Mesodermal cell (in vitro differentiated cells): ENCODE measurements around the gene MGMT.

Experiments
- H3K27ac ChIP-seq: 2 replicates; pipeline ENCODE4 v1.7.0; 2013; ENCODE audit warnings: mild to moderate bottlenecking, low read depth, low read length, moderate library complexity; ENCODE audit not compliant: severe bottlenecking
- H3K36me3 ChIP-seq: 2 replicates; pipeline ENCODE4 v1.7.1; 2013; ENCODE audit warnings: mild to moderate bottlenecking, low read length, moderate library complexity; ENCODE audit not compliant: control insufficient read depth, insufficient read depth
- H3K4me1 ChIP-seq: one replicate; pipeline ENCODE4 v1.7.1; 2013; ENCODE audit warnings: mild to moderate bottlenecking, low read length; ENCODE audit not compliant: insufficient read depth, control insufficient read depth, poor library complexity, severe bottlenecking
- H3K4me3 ChIP-seq: 2 replicates; pipeline ENCODE4 v1.7.0; 2013; ENCODE audit warnings: low read length, control low read depth, mild to moderate bottlenecking; ENCODE audit not compliant: insufficient read depth, poor library complexity, severe bottlenecking; ENCODE audit errors: extremely low read depth
- H3K9me3 ChIP-seq: 2 replicates; pipeline ENCODE4 v1.7.1; 2013; ENCODE audit warnings: mild to moderate bottlenecking, low read length, moderate library complexity; ENCODE audit not compliant: control insufficient read depth
- WGBS, 2 experiments: methylation state at CpG; one replicate each; pipeline ENCODE4 v1.1.5; 2013; ENCODE audit warnings: missing lambda C conversion rate in 2 of 2; ENCODE audit not compliant: insufficient coverage in 2 of 2; 5-methylcytosine and 5-hydroxymethylcytosine counted together

Gene MGMT

DNA sequence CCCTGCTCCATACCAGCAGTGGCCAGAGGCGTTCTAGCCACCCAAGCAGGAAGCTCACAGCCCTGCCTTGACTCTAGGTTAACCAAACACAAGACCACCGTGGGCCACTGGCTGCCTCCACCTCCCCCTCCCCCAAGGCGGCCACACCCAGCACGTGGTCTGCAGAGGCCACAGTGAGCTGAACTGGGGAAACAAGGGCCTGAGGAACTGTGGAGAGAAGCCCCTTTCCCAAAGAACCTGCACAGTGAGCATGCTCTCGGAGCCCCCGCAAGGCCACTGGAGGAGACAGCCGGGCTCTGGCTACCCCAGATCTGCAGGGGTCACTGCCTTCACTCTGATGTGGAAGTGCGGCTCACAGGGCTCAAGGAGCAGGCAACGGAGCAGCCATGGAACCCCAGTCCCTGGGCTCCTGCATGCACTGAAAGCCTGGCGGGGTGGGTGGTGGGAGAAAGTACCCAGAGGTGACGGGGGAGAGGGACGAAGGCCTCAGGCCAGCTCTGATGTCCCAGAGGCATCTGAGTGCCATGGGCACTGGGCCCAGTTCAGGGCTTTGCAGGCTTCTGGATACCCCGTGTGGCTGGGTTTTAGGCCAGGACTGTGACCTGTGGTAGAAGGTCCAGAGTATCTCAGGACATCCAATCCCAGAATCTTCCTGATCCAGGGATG is 307.8 kb downstream of the MGMT start:
- H3K36me3 ChIP-seq: no peaks in the 10 kb centered on the region
- no peak overlapping the region for H3K4me3 ChIP-seq
- no peak overlapping the region for H3K27ac ChIP-seq
- no peaks in the 10 kb centered on the region for H3K4me1 ChIP-seq
- 96 to 97% methylated on average over 10 of the region's 13 CpGs for WGBS, 2 experiments
- H3K9me3 ChIP-seq: no peaks in the 10 kb centered on the region

- no peaks in the 10 kb centered on the region for H3K9me3 ChIP-seq
- no peaks in the 10 kb centered on the region for H3K4me1 ChIP-seq
- no peak overlapping the region for H3K27ac ChIP-seq
- WGBS, 2 experiments: 72 to 91% methylated on average over 8 of the region's 9 CpGs
- no peak overlapping the region for H3K4me3 ChIP-seq
- no peaks in the 10 kb centered on the region for H3K36me3 ChIP-seq
Measured at GRCh38 chr10:129775681-129776080, 308.6 kb downstream of the MGMT start.

DNA sequence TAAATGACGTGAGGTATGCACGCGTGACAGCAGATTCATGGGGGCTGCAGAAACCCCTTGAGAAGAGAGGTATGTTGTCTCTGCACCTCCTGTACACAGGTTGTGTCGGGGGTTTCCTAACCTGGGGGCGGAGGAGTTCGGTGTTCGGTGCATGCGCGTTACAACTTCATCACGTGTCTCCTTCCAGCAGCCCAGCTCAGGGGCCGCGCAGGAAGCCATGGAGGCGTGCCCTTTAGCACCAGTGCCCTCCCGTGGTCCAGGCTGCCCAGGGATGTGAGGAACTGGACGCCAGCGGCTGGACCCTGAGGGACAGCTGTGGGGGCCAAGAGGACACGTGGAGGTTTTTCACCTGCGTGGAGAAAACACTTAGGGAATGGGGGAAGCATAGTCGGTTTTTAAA is 310.6 kb downstream of the MGMT start:
- H3K27ac ChIP-seq: no peak overlapping the region
- 91 to 92% methylated on average over 18 to 19 of the region's 19 CpGs for WGBS, 2 experiments
- no peak overlapping the region for H3K4me3 ChIP-seq
- no peaks in the 10 kb centered on the region for H3K36me3 ChIP-seq
- H3K4me1 ChIP-seq: no peaks in the 10 kb centered on the region
- H3K9me3 ChIP-seq: no peaks in the 10 kb centered on the region

- H3K36me3 ChIP-seq: no peaks in the 10 kb centered on the region
- H3K27ac ChIP-seq: no peak overlapping the region
- 92 to 96% methylated on average over 11 to 13 of the region's 13 CpGs for WGBS, 2 experiments
- H3K4me3 ChIP-seq: no peak overlapping the region
- no peaks in the 10 kb centered on the region for H3K9me3 ChIP-seq
- no peaks in the 10 kb centered on the region for H3K4me1 ChIP-seq
Measured at GRCh38 chr10:129778571-129778970, 311.5 kb downstream of the MGMT start.

DNA sequence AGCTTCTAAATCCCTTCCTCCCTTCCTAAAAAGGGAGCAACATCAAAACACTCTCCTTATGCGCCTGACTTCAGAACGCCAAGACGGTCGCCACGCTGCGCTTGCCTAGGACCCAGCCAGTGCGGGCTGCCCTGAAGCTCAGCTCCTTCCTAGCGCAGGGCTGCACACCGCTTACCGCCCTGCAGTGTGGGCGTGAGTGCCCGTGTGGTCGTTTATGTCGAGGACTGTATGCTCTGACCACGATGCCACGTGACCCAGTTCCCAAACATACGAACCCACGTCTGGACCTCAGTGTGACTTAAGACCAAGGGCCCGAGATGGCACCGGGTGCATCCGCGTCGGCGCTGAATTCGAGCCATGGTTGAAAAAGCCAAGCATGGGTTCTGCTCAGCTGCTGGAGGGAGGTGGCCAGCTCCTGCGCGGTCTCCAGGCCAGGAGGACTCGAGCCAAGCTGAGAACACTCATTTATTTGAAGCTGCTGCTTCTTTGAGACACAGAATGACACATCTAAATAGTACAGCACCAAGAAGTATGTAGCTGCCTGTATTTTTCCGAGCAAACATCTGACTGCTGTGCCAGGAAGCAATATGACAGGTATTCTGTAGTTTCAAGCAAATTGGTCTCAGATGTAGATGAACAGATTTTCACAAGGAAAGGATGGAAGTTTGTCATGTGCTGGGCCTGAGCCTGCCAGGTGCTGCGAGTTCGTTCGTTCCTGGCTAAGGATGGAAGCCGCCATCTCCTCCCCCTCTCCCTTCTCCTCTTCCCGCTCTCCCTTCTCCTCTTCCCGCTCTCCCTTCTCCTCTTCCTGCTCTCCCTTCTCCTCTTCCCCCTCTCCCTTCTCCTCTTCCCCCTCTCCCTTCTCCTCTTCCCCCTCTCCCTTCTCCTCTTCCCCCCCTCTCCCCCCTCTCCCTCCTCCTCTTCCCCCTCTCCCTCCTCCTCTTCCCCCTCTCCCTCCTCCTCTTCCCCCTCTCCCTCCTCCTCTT is 312.4 kb downstream of the MGMT start:
- H3K4me1 ChIP-seq: no peaks in the 10 kb centered on the region
- 90 to 91% methylated on average over 24 to 32 of the region's 35 CpGs for WGBS, 2 experiments
- no peak overlapping the region for H3K27ac ChIP-seq
- H3K36me3 ChIP-seq: no peaks in the 10 kb centered on the region
- no peaks in the 10 kb centered on the region for H3K9me3 ChIP-seq
- H3K4me3 ChIP-seq: no peak overlapping the region

DNA sequence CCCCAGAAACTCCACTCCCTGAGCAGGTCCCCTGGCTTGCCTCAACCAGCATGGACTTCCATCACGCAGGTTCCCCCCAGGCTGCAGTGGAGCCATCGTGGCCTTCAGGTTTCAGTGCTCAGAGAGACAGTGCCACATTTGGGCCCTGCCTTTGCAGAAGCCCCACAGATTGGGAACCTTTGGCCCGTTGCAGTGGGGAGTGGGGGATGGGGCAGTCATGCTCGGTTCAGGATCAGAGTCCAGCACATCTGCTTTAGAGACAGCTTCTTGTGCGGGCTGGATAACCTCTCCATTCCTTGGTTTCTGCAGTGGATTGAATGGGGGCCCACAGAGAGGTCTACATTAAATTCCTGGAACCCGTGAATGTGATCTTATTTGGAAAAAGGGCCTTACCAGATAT is 313.2 kb downstream of the MGMT start:
- WGBS, 2 experiments: 93 to 100% methylated on average over 3 to 5 of the region's 6 CpGs
- no peaks in the 10 kb centered on the region for H3K9me3 ChIP-seq
- H3K36me3 ChIP-seq: no peaks in the 10 kb centered on the region
- no peak overlapping the region for H3K4me3 ChIP-seq
- no peak overlapping the region for H3K27ac ChIP-seq
- no peaks in the 10 kb centered on the region for H3K4me1 ChIP-seq

DNA sequence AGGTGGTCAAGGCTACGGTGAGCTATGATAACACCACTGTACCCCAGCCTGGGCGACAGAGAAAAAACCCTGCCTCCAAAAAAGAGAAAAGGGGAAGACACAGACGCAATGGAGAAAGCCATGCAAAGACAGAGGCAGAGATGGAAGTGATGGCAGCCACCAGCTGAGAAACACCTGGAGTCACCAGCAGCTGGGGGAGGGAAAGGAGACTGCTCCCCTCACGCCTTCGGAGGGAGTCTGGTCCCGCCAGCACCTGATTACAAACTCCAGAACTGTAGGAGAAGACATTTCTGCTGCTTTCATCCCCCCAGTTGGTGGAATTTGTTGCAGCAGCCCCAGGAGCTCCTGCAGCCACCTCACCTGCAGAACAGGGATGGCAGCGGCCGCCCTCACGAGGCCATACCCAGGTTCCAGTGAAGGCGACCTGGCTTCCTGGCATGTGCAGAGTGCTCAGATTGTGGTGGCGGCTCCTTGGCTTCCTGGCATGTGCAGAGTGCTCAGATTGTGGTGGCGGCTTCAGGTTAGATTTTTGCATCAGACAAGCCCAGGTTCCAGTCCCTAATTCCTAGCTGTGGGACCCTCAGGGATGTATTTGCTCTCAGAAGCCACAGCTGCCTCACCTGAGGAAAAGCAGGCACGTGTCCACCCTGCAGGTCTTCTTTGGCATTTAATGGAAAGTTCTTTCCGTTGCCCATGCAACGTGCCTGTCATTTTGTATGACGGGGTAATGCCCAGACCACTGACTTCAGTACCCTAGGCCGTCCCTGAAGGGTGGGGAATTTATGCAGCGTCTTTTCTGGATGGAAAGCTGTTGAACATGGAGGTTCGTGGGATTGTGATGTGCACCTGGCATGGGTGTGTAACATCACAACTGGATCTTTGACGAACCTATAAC is 314.1 kb downstream of the MGMT start:
- 87 to 90% methylated on average over 18 to 20 of the region's 20 CpGs for WGBS, 2 experiments
- no peaks in the 10 kb centered on the region for H3K4me1 ChIP-seq

DNA sequence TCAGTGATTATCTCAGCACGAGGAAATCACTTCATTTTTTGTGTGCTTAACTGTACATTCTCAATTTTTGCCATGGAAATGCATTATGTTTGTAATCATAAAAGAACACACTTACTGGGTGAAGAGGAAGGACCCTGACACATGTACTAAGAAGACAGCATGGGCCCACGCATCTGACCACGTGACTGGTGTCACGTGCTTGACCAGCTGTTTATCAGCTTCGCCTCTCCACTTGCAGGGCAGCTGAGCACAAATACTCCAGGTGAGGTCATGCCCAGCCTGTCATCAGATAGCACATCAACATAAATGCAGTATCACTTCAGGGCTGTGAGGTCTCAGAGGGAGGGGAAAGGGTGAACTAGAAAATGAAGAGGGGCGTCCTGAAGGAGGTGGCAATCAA is 317.2 kb downstream of the MGMT start:
- Histone ChIP-seq H3K4me3 (no peak overlapping the region), H3K36me3 (no peaks in the 10 kb centered on the region), H3K4me1 (no peaks in the 10 kb centered on the region), H3K27ac (no peak overlapping the region), H3K9me3 (peaks cover 3% of the 10 kb centered on the region)
- 76 to 91% methylated on average over 4 to 5 of the region's 6 CpGs for WGBS, 2 experiments

More for the DNA sequence above, 314.1 kb downstream of the MGMT start:
- H3K27ac ChIP-seq: no peak overlapping the region
- no peaks in the 10 kb centered on the region for H3K9me3 ChIP-seq
- no peaks in the 10 kb centered on the region for H3K36me3 ChIP-seq
- no peak overlapping the region for H3K4me3 ChIP-seq

DNA sequence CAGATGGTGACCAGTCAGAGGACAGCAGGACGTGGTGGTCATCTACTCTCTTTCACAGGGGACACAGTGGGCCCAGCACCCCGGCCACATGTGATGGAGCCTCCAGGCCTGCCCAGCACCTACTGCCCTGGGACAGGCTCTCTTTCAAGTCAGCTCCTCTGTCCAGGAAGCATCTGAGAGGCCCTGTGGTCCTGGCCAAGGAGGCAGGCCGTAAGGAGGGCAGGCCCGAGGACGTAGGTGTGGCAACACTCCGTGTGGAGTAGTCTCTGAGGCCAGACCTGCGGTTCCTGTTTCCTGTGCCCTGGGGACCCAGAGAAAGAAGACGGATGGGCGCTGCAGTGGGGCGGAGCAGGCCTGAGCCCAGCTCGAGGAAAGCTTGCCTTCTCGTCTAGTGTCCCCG is 317.9 kb downstream of the MGMT start:
- no peak overlapping the region for H3K4me3 ChIP-seq
- H3K4me1 ChIP-seq: no peaks in the 10 kb centered on the region
- no peak overlapping the region for H3K27ac ChIP-seq
- H3K36me3 ChIP-seq: no peaks in the 10 kb centered on the region
- H3K9me3 ChIP-seq: peaks cover 3% of the 10 kb centered on the region
- 82 to 87% methylated on average over 11 to 13 of the region's 13 CpGs for WGBS, 2 experiments

DNA sequence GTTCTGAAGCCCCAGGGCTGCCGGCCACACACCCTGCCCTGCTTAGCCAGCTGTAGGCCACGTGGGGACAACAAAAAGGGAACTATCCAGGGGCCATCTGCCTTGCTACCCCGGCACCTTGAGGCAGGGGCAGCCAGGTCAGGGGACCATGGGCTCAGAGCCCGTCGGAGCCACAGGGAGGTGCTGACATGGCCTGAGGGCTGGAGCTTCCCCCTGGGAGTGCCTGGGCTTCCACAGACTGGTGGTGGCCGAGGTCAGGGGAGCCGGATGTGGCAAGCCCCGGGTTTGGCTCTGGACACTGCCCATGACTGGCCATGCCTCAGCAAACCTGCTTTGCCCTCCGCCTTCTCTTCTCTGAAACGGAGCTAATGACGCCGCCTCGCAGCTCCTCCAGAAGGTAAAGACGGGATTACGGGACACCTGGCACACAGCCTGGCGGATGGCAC is 318.5 kb downstream of the MGMT start:
- no peak overlapping the region for H3K27ac ChIP-seq
- WGBS, 2 experiments: 84 to 87% methylated on average over 14 to 16 of the region's 16 CpGs
- H3K9me3 ChIP-seq: peaks cover 3% of the 10 kb centered on the region
- no peak overlapping the region for H3K4me3 ChIP-seq
- no peaks in the 10 kb centered on the region for H3K36me3 ChIP-seq
- H3K4me1 ChIP-seq: no peaks in the 10 kb centered on the region
